GM18526 (cell line): Measurements from ENCODE around the gene VDR.

Experiments used
- POLR2A ChIP-seq: IDR thresholded peaks from 3 replicates; pipeline ENCODE4 v1.6.1; 2011; ENCODE audit not compliant: insufficient read length; ENCODE audit errors: extremely low read depth

The VDR gene

GRCh38 chr12:47841910-47842309, 62.9 kb downstream of the VDR start:
- no peak for TF ChIP-seq POLR2A

DNA sequence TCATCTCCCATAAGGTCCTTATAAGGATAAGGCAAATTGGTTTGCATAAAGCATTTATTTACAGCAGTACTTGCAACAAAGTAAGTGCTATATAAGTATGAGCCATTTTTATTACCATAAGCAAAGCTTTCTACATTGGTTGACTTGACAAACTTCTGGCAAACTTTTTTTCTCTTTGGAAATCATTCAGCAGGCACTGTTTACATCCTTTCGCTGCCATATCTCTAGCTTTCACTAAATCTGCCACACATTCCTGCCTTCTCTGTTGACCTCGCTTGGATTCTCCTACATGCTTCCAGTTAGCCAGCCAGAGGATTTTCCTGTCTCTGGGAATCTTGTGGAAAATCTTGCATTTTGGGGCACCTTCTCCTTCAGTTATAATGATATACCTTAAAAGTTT, 63.3 kb downstream of the VDR start:
- no peak for TF ChIP-seq POLR2A

DNA sequence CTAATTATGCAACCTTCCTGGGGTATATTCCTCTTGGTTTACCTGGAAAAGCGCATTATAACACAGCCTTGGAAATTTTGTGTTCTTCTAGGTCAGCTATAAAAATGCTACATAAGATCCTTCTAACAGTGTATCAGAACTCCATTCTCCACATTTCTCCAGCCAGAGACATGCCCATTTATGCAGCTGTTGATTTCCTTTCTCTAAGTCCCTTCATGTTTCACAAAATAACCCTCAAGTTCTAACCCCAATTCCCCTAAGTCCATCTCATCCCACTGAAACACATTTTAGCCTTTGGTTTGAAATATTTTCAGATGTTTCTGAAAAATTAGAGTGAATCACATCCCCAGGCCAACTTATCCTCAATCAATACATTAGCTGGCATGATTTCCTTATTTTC, 64.2 kb downstream of the VDR start:
- no peak for TF ChIP-seq POLR2A

GRCh38 chr12:47839214-47839876, 65.4 kb downstream of the VDR start:
- TF ChIP-seq POLR2A, result no peak

DNA sequence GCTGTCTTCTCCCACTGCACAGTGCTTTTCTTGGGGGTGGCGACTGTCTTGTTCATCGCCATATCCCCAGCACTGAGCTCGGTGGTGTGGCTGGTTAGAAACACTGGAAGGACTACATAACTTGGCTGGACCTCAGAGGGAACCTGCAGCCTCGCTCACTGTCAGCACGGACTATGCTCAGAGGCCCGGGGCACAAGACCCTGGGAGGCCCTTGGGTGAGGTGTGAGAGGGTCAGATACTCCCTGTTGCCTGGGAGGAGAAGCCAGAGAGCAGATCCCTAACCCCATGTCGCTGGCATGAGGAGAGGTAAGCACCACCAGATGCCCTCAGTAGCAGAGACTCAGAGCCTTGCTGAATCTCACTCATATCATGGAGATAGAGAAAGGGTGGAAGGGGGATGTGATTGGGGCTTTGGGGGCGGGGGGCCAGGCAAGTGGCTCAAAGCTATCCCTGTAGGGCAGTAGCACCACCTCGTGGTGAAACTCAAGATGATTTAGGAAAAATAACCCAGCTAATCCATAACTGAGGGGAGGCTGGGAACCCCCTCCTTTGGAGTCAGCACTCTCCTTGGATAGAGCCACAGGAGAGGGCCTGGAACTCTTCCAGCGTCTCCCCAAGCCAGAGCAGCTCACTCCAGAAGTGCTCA, 66.4 kb downstream of the VDR start:
- TF ChIP-seq POLR2A, result no peak

DNA sequence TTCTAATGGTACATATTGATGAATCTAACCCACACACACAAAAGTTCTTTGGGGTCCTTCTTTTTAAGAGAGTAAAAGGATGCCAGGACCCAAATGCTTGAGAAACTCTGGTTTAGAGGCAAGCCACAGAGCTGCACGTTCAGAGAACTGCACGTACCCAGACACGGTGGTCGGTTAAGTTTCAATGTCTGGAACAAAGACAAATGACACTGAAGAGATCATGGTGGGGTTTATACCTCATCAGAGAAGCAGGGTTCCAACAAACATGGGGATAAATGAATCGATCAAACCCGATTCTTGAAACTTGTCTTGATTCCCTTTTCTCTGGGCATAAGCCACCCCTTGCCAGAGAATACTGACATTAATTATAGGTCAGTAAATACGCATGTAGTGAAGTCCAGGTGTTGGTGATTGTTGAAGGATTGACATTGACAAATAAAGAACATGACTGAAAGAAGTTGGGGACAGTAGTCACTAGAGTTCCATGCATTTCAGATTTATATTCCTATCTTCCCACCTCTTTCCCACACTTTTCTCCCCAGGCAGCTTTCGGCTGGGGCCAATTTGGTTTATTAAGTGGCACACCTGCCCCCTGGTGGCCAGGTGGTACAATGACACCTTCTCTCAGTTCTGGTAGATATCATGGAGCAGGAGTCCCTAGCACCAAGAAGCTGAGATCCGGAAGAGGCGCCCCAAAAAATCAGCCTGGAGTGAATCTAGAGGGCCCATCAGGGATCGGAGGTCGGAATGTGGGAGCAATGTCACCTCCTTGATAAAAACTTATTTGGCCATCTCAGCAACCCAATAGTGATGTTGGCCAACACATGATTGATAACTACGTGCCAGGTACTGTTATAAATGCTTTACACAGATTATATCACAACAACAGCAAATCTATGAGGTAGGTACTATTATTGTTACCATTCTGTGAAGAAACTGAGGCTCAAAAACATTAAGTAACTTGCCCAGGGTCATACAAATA, 67.3 kb downstream of the VDR start:
- TF ChIP-seq POLR2A, result no peak

- TF ChIP-seq POLR2A, result no peak
Observed at GRCh38 chr12:47835831-47836155, 69.0 kb downstream of the VDR start.

GRCh38 chr12:47835006-47835830, 69.6 kb downstream of the VDR start:
- no peak for TF ChIP-seq POLR2A

DNA sequence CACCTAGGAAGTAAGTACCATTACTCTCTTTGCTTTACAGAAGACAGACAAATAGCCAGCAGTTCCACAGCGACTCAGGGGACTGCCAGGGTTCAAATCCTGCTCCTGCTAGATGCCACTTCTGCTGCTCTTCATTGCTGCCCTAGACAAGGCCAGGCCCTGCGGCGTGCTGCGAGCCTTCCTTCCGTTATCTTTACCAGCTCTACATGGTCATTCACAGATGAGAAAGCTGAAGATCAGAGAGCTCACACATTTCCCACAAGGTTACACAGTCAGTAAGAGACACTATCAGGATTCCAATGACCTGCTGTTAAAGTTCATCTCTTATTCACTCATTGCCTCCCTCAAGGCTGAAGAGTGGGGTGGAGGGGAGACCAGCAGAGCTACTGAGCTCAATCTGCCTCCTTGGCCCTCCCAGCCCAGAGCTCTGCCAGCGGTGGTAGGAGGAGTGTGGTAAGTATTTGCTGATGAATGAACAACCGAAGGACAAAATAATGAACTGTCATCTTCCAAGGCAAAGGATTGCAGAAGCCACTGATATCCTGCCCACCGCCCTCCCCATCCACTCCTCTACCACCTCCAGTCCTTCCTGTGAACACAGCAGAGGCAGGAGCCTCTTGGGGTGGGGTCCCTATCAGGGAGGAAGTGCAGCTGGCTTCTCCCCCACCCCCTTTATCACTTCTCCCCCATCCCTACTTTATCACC, 70.4 kb downstream of the VDR start:
- no peak for TF ChIP-seq POLR2A

DNA sequence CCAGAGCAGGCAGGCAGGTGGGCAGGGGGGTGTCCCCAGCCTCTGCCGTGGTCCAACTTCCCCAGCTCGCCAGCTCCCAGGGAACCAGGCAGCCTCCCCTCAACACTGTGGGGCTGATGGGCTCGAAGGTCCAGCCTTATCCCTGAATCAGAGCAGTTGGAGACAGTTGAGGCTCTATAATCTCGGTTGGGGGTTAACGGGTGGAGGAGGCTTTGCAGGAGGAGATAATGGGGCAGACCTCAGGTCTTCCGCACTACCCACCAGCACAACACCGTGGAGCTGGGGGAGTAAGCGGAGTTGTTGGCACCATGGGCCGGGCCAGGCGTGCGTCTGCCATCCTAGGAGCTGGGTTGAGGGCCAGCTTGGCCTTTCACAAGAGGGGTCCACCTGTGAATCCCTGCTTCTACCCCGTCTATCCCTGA, 71.2 kb downstream of the VDR start:
- TF ChIP-seq POLR2A, result no peak

DNA sequence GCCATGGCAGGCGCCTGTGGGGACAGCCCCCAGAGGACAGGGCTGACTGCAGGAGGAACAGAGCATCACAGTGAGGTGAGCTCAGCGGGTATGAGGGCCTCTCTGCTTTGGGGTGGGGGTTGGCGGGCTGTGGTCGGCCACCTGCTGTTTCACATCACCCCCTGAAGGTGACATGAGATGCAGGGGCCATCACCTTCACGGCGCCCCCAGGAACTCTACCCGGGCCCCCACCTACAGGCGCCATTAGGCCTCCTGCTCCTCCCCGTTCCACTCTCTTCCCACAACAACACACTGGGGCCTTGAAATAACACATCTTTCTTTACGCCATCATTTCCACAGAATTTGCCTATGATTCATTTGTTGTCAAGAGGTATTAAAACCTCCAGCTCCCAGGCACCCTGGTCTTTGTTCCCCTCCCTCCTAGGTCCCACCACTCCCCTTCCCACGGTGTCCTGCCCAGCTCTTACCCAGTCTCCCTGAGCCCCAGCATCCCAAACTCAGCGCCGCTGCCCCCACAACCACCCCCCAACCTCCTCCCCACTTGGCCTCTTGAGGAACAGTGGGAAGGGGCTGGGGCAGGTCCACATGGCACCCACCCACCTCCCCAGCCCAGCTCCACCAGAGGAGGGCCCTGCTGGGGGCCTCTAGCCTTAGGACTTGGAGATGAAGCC, 72.4 kb downstream of the VDR start:
- no peak for TF ChIP-seq POLR2A

GRCh38 chr12:47829584-47829983, 75.2 kb downstream of the VDR start:
- no peak for TF ChIP-seq POLR2A

DNA sequence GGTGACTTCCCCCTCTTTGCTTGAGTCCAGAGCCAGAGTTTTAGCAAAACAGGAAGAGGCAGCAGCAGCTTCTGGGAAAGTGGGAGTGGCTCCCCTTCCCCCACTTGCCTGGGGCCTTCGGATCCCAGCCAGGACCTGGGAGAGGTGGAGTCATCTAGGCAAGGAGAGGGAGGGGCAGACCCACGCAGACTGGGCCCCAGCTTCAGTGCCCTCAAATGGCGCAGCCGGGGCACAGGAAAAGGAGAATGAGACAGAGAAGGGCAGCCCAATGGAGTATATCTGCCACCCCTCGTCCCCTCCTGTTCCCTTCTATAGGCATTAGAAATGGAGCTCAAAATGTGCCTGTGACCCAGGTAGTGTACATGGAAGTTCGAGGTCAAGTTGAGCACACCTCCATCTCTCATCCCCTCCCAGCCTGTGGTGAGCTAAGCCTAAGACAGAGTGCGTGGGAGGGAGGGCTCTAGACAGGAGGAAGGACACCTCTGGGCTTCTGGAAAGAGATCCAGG, 75.8 kb downstream of the VDR start:
- no peak for TF ChIP-seq POLR2A
